ENCODE data around the gene LILRA1.

The LILRA1 gene

DNA sequence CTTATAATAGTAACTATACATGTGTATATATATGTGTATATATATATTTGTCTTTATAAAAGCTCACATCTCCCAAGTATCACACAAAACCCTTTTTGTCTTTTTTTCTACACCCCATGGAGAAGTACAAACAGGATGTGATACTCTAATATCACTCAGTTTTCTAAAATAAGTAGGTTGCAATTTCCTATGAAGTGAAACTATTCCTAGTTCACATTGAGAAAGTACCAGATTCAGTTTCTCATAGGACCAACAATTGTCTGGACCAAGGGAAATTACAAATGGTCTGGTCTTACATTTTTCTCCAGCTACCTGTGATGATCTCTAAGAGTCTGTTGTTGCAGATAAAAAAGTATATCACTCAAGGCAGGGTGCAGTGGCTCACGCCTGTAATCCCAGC, 19.0 kb downstream of the LILRA1 start:
- H3K9me2 ChIP-seq (replicated peaks; ENCODE audit: control insufficient read depth, low read length): no peaks in the 10 kb centered on the region
- peaks cover 5% of the 10 kb centered on the region; the same call in 1 of the 2 replicates for H3K36me3 ChIP-seq (ENCODE audit: control insufficient read depth, low read length)
- peak overlapping the region; percentile 36 for H3K27ac ChIP-seq (ENCODE audit: low read depth, low read length)
- H3K79me2 ChIP-seq (ENCODE audit: control insufficient read depth, low read length): peaks cover 8% of the 10 kb centered on the region
- no peaks in the 10 kb centered on the region for H3K27me3 ChIP-seq (ENCODE audit: control insufficient read depth, low read length)
- H4K20me1 ChIP-seq (ENCODE audit: control insufficient read depth, insufficient read depth, low read depth, low read length): no peaks in the 10 kb centered on the region
- H3K9me3 ChIP-seq (ENCODE audit: control insufficient read depth, insufficient read depth, low read length): peaks cover 20% of the 10 kb centered on the region; the same call in 1 of the 2 replicates
- H3F3A ChIP-seq (ENCODE audit: control insufficient read depth, insufficient read depth): peaks cover 25% of the 10 kb centered on the region
- no peak for TF ChIP-seq EZH2phosphoT487 (IDR thresholded peaks at IDR 0.05; ENCODE audit: borderline replicate concordance, low read length)
- TF ChIP-seq, protein P1, sequence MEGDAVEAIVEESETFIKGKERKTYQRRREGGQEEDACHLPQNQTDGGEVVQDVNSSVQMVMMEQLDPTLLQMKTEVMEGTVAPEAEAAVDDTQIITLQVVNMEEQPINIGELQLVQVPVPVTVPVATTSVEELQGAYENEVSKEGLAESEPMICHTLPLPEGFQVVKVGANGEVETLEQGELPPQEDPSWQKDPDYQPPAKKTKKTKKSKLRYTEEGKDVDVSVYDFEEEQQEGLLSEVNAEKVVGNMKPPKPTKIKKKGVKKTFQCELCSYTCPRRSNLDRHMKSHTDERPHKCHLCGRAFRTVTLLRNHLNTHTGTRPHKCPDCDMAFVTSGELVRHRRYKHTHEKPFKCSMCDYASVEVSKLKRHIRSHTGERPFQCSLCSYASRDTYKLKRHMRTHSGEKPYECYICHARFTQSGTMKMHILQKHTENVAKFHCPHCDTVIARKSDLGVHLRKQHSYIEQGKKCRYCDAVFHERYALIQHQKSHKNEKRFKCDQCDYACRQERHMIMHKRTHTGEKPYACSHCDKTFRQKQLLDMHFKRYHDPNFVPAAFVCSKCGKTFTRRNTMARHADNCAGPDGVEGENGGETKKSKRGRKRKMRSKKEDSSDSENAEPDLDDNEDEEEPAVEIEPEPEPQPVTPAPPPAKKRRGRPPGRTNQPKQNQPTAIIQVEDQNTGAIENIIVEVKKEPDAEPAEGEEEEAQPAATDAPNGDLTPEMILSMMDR (IDR thresholded peaks at IDR 0.05; ENCODE audit: low read depth, low read length, poor library complexity, severe bottlenecking): no peak
- H3K4me3 ChIP-seq (ENCODE audit: low read length): peak overlapping the region; percentile 31
- peaks cover 60% of the 10 kb centered on the region for H3K4me1 ChIP-seq (ENCODE audit: control insufficient read depth, low read length)
- peak overlapping the region; percentile 47 for H3K4me2 ChIP-seq (ENCODE audit: low read length)

DNA sequence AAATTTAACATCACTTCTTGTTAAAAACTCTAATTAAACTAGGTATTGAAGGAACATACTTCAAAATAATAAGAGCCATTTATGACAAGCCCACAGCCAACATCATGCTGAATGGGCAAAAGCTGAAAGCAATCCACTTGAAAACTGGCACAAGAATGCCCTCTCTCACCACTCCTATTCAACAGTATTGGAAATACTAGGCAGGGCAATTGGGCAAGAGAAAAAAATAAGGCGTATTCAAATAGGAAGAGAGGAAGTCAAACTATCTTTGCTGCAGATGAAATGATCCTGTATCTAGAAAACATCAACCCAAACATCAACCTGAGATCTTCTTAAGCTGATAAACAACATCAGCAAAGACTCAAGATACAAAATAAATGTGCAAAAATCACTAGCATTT, 21.3 kb downstream of the LILRA1 start:
- no peak for TF ChIP-seq EZH2phosphoT487 (IDR thresholded peaks at IDR 0.05; ENCODE audit: borderline replicate concordance, low read length)
- TF ChIP-seq, protein P1 (IDR thresholded peaks at IDR 0.05; ENCODE audit: low read depth, low read length, poor library complexity, severe bottlenecking): no peak
- Histone ChIP-seq H4K20me1 (ENCODE audit: control insufficient read depth, insufficient read depth, low read depth, low read length) (no peaks in the 10 kb centered on the region), H3K79me2 (ENCODE audit: control insufficient read depth, low read length) (peaks cover 31% of the 10 kb centered on the region), H3K9me3 (ENCODE audit: control insufficient read depth, insufficient read depth, low read length) (peaks cover 20% of the 10 kb centered on the region; the same call in 1 of the 2 replicates), H3K4me2 (ENCODE audit: low read length) (peak overlapping the region; percentile 3; the same call in 1 of the 2 replicates), H3K27me3 (ENCODE audit: control insufficient read depth, low read length) (no peaks in the 10 kb centered on the region), H3K4me1 (ENCODE audit: control insufficient read depth, low read length) (peaks cover 56% of the 10 kb centered on the region), H3K4me3 (ENCODE audit: low read length) (no peak overlapping the region; the same call in 1 of the 2 replicates), H3F3A (ENCODE audit: control insufficient read depth, insufficient read depth) (peaks cover 31% of the 10 kb centered on the region), H3K9me2 (replicated peaks; ENCODE audit: control insufficient read depth, low read length) (no peaks in the 10 kb centered on the region), H3K27ac (ENCODE audit: low read depth, low read length) (peak overlapping the region; percentile 96; the same call in 1 of the 2 replicates), H3K36me3 (ENCODE audit: control insufficient read depth, low read length) (peaks cover 11% of the 10 kb centered on the region; the same call in 1 of the 2 replicates)

DNA sequence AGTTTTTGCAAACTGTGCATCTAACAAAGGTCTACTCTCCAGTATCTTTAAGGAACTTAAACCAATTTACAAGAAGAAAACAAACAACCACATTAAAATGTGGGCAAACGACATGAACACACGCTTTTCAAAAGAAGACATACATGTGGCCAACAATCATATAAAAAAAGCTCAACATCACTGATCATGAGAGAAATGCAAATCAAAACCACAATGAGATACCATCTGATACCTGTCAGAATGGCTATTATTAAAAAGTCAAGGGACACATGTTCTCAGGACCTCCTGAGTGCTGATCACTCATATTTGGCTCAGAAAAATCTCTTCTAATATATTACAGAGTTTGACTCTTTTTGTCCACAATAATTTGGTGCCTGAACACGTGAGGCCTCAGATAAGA, 22.6 kb downstream of the LILRA1 start:
- Histone ChIP-seq H3K4me1 (ENCODE audit: control insufficient read depth, low read length) (peaks cover 61% of the 10 kb centered on the region), H3K4me3 (ENCODE audit: low read length) (peak overlapping the region; percentile 81), H3F3A (ENCODE audit: control insufficient read depth, insufficient read depth) (peaks cover 31% of the 10 kb centered on the region), H3K27me3 (ENCODE audit: control insufficient read depth, low read length) (no peaks in the 10 kb centered on the region), H3K9me2 (replicated peaks; ENCODE audit: control insufficient read depth, low read length) (no peaks in the 10 kb centered on the region), H3K36me3 (ENCODE audit: control insufficient read depth, low read length) (peaks cover 16% of the 10 kb centered on the region), H3K27ac (ENCODE audit: low read depth, low read length) (peak overlapping the region; percentile 96), H3K4me2 (ENCODE audit: low read length) (peak overlapping the region; percentile 88), H3K79me2 (ENCODE audit: control insufficient read depth, low read length) (peaks cover 45% of the 10 kb centered on the region), H4K20me1 (ENCODE audit: control insufficient read depth, insufficient read depth, low read depth, low read length) (no peaks in the 10 kb centered on the region), H3K9me3 (ENCODE audit: control insufficient read depth, insufficient read depth, low read length) (peaks cover 15% of the 10 kb centered on the region; the same call in 1 of the 2 replicates)
- TF ChIP-seq, protein P1 (IDR thresholded peaks at IDR 0.05; ENCODE audit: low read depth, low read length, poor library complexity, severe bottlenecking): no peak
- no peak for TF ChIP-seq EZH2phosphoT487 (IDR thresholded peaks at IDR 0.05; ENCODE audit: borderline replicate concordance, low read length)

Measured in DOHH2 (cell line).